HG02938 (cell line): ENCODE measurements around the gene KRT2.
"Not testable (repeated sequence)": the region's sequence is repeated elsewhere in the genome, so short reads cannot be mapped to it uniquely, and the experiment has no call there.

Experiments used
- ATAC-seq: cut with Tn5 transposase; IDR thresholded peaks from one replicate; pipeline ENCODE4 v1.9.1; 2021; ENCODE audit warnings: mild to moderate bottlenecking, moderate library complexity; ENCODE audit not compliant: unreplicated experiment

Gene KRT2

DNA sequence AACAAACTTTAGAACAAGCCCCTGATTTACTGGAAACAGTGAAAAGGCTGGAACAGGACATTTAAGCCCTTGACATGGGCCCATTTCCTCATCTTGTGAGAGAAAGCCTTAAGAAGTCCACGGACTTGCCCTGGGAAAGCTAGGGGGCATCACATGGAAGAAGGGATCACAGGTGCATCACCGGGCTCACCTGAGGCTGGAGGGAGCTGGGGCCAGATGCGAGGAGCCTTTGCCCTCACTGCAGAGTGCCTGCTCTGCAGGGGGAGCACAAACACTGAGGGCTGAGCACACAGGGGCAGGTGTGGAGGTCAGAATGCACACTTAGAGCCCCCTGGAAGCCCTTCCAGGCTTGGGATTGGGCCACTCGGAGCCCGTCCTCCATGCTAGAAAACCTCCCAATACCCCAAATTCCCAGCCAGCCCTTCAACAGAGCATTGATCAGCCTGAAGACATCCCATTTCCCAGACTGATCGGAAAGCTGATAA lies 33.4 kb upstream of the KRT2 start:
- ATAC-seq = no peak

DNA sequence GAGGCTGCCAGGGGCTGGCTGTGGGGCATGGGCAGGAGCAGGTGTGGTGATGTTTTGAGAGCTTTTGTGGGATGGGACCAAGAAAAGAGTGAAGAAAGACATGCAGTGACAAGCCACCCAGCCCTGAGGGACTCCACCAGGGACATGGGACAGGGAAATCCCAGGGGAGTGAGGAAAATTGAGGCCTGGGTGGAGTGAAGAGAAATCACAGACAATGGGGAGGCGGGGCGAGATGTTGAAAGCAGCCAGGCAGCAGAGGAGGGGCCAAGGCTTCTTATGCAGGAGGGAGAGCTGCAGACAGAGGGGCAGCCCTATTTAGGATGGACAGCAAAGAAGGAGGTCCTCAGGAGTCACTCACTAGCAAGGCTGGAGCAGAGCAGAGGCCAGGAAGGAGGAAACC lies 32.4 kb upstream of the KRT2 start:
- no peak for ATAC-seq

DNA sequence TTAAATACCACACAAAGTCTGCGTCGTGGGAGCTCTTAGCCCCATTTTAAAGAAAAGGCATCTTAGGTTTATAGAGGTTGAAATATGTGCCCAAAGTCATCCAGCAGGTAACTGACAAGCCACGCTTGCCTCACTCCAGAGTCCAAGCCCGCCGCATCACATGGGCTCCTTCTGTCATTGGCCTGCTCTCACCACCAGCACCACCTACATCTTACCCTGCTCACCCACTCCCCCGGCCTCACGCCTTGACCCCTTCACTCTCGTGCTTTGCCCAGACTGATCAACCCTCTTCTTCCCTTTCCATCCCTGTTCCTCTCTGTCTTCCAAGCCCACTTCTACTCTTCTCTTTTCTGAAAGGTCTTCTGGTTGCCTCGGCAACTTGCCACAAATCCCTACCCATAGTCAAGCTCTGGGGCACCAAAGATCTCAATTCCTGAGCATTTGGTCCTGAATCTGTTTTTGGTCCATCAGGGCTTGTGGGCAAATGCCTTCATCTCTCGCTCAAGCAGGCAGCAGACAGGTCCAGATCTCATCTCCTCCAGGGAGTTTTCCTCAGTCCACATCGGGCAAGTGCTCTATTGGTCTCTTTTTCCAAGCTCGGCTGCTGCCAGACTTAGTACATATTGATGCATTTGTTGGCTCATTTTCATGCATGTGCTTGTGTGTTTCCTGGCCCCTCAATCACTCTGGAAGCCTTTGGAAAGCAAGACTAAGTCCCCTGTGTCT lies 31.7 kb upstream of the KRT2 start:
- no peak for ATAC-seq

DNA sequence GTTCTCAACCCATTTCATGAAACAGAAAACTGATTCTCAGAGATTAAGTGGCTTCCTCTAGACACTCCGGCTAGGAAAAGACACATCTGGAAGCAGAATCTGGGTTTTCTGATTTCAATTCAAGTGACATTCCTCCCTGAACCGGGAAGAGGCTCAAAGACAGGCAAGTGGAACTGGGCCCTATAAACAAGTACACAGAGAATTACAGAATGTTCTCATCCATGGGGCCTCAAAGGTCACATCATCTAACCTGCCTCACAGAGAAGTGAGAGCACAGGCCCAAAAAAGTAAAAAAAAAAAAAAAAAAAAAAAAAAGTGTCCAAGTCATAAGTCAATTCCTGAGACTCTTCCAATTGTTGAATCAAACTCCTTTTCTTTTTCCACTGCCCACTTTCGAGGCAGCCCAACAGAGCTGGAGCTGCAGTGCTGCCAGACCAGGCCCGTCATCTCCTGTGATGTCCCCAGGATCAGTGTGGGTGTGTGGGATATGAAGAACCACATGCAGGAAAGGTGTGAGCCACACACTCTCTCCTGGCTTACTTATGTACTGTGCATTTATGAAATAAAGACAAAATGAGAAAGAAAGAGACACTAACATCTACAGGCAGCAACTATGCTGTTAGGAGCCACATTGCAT lies 31.0 kb upstream of the KRT2 start:
- ATAC-seq = no peak

DNA sequence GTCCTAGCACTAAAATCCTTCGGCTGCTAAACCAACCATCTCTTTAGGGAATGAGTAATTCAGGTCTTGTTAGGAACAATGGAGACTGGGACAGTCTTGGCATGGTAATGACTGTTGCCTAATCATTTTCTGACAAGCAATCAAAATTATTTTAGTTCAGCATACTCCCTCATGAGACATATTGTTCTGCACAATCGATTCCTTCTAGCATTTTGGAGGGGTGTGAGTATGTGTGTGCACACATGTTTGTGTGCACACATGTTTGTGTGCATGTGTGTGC lies 30.3 kb upstream of the KRT2 start:
- ATAC-seq = no peak

DNA sequence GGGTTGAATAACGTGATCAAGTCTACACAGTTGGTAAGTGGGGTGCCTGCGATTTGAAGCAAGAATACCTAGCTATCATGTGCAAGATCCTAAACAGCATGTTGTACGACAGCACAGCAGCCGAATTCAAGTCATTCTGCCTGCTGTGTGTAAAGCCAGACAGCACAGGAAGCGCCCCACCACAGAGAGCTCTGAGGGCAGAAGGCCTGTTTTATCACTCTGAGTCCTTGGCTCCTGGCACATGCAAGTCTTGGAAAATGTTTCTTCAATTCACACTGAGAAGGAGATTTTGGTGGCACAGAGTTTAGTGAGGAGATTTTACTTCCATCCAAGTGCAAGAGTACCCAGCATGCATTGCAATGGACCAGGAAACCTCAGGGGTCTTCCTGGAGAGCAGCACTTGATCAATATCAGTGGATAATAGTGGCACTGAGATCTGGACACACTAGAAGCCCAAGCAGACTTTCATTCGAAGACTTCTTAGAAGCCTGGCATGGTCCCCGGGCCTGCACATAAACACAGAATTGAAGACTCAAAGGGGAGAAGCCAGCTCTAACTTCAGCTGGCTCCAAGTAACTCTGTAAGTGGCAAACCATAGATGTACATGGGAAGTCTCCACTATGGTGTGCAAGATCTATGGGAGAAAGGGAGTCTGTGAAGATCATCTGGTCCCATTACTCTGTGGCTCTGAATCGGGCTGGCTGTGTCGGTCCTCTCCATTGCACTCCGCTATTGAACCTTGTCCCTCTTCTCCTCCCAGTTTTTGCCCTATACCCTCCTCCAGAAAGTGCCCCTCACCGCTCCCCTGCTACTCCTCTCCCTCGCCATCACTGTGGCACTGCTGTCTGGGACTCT lies 29.7 kb upstream of the KRT2 start:
- no peak for ATAC-seq

DNA sequence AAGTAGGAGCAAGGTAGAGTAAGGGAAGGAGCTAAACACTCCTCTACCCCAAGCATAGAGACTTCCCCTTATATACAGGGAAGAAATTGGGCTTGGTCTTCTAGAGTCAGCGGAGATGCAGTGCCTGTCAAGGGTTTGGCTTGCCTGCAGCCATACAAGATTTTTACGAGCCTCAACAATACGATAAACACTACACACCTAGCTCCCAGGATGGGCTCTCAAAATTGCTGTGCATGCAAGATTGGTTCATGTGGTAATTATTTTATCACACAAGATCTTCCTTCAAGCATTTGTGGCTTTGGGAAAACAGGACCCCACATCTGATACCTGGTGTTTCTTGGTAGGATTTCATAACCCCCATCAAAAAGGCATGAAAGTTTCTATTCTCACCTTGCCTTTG lies 28.4 kb upstream of the KRT2 start, which contains the start of gene KRT1:
Gene KRT1, minus strand, starts transcription at position 45 of the 400 bp plus-strand sequence. CDS start 59 bp downstream, outside the sequence.
- ATAC-seq = no peak

DNA sequence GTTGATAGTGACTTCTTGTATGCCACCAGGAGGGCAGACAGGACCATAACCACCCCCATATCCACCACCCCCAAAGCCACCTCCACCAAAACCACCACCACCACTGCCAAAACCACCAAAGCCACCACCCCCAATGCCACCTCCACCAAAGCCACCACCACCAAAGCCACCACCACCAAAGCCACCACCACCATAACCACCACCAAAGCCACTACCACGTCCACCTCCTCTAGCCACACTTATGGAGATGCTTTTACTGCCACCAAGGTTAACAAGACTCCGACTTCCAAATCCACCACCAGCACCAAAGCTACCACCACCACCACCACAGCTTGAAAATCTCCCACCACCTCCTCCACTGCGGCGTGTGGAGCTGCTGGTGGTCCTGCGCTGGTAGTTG lies 27.9 kb upstream of the KRT2 start:
- ATAC-seq = no peak

DNA sequence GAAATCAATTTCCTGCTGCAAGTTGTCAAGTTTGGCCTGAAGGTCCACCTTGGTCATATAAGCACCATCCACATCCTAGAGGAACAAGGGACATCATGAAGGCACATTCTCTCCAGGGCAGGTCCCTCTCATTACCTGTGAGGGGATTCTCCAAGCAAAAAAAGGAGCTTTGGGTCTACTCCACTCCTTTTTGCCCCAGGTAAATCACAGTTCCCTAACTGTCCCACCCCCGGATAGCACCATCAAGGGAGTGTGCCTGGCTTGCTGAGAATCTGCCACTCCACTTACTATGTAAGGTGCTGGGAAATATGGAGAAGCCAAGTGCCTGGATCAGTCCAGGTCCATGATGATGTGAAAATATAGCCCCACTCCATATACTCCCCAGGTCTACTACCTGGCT lies 25.7 kb upstream of the KRT2 start:
- no peak for ATAC-seq

DNA sequence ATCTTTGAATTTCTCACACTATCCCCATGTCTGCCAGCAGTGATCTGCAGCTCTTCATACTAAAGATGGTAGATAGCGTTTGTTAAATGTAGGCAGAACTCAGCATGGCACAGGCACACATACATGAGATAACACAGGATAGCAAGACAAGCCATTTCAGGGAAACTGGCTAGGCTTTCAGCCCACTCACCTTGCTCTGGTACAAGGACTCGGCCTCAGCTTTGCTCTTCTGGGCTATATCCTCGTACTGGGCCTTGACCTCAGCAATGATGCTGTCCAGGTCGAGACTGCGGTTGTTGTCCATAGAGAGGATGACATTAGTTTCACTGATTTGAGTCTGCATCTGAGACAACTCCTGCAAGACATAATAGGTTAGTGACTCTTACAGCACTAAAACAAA lies 25.1 kb upstream of the KRT2 start:
- ATAC-seq = no peak

DNA sequence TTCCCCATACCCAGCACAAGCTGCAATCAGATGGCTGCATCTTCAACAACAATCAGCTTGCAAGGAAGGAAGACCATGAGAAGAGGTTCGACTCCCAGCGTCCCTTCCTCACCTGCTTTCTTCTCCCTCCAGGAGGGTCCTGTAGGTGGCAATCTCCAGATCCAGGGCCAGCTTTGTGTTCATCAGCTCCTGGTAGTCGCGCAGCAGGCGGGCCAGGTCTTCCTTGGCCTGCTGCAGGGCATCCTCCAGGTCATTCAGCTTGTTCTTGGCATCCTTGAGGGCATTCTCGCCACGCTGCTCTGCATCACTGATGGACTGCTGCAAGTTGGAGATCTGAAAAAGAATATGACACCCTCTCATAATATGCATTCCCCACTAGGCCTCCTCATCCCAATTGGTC lies 24.2 kb upstream of the KRT2 start:
- no peak for ATAC-seq

DNA sequence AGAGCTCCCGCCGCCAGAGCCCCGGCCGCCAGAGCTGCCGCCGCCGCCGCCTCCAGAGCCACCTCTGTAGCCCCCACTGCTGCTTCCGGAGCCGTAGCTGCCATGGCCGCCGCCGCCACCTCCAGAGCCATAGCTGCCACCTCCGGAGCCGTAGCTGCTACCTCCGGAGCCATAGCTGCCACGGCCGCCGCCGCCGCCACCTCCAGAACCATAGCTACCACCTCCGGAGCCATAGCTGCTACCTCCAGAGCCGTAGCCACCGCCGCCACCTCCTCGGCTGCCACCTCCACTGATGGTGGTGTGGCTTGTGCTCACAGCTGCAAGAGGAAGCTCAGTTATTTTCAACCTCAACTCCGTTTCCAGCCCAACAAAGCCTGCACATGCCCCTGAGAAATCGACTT lies 23.3 kb upstream of the KRT2 start:
- ATAC-seq = no peak

DNA sequence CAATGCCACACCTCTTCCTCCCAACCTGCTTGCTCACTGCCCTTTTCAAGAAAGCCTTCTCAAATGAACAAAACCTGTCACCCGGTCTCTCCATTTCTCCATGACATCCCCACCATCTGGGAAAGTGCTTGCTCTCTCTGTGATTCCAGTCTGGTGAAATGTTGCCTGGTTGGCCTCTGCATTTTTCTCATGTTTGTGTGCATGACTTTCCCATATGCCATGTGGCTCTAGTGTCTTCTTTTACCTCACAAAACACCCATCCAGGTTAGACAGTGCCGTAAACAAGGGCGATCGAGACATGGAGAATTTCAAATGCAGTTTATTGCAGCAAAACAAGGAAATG lies 22.4 kb upstream of the KRT2 start:
- ATAC-seq = no peak

DNA sequence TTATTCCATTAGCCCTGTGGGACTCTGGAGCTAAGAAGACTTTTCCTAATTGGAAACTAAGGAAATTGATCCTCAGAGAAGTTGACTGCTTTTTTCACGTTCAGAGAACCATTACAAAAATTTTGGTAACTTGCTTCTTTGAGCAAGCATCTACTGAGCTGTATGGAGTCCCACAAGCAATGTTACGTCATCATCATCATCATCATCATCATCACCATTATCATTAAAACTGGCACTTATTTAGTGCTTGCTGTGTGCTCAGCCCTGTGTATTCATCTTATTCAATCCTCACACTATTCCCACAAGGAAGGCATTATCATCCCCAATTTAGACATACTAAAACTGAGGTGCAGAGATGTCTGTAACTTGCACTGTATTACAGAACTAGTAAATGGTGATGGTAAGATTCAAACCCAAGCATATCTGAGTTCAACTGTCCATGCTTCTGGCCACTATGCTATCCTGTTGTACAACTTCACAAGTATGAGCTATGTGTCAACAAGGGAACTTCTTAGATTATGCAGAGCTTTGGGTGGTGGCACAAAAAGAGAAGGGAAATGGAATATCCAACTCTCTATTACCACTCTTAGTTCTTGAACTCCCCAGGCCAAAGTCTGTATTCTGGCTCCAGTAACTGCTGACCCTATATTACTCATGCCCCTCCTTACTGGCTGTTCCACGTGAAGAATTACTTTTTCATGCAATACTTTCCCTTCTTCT lies 21.9 kb upstream of the KRT2 start:
- no peak for ATAC-seq

DNA sequence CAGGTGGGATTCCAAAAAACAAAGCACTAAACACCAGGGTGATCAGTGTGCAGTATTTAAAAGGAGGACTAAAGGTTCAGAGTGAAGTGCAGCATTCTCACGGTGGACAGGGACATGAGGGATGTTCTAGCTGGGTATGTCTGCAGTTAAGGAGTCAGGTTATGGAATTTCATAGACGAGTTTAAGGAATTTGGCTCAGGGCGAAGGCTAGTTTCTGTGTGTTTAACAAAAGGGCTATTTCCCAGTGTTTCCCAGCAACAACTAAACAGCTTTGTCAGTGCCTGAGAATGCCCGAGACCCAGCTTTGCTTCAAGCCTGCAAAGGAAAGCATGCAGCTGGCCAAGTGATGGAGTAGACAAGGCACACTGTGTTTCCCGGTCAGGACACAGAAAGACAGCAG lies 21.2 kb upstream of the KRT2 start:
- ATAC-seq = no peak

DNA sequence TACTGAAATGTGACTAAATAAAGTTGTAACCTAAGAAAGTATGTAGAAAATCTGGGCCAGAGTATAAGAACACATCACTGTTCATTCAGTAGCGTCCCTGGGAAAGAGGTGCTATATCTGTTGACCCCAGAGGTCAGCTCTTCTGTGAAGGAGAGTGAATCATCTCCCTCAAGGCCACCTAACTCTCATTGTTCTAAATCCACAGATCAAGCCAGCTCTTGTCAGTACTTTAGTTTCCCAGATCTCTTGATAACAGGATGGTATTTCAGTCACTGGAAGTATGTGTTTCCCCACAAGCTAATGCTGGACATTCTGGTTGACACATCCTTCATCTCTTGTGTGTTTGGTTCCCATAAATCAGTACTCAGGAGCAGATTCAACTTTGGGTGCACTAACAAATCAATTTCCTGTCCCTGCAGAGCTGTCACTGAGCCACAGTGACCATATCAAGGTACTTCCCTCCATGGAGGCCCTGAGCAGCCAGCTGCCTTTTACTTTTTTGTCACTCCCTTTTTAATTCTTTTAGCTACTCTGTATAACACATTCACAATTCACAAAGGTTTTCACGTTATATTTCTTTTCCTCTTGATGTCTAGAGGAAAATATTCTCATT lies 20.4 kb upstream of the KRT2 start:
- no peak for ATAC-seq

DNA sequence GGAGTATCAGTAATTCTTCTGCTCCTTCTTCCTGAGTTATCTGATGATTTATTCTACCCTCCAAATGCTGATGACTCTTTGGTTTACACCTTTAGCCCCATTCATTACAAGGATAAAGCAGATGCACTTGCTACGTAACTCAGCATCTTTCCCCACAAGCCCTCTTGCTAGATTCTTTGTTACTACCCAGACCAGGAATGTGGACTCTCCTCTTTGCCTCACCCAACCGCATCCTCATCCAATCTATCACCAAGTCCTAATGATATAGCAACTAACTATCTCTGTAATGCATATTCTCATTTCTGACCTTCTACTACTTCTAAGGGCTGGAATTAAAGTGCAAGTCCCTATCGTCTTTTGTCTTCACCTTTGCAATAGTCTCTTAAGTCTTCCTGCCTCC lies 18.9 kb upstream of the KRT2 start:
- ATAC-seq = no peak

DNA sequence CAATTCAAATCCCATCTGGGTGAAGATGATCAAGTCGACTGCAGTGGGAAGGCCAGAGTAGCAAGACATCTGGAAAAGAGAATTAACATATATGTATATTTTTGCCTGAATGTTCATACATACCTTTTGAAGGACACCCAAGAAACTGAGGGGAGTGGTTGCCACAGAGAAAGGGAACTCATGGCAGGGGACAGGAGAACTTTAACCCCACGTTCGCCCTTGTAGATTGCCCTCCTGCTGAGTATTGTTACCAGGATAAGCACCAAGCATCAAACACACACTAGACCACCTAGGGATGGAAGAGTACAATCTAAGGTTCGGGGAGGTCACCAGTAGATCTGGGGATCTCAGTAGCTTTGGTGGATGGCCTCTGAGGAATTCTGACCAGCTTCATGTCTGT lies 18.5 kb upstream of the KRT2 start:
- no peak for ATAC-seq

DNA sequence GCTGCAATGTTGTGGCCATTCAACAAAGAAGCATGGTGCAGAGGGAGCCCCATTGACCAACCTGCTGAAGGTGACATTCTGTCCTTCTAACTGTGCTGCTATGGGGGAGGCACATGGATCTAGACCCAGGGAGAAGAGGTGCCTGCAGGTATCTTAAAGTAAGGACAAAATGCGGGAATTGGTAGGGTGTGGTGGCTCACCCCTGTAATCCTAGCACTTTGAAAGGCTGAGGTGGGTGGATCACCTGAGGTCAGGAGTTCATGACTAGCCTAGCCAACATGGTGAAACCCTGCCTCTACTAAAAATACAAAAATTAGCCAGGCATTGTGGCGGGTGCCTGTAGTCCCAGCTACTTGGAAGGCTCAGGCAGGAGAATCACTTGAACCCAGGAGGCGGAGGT lies 17.9 kb upstream of the KRT2 start:
- not testable (repeated sequence) for ATAC-seq

DNA sequence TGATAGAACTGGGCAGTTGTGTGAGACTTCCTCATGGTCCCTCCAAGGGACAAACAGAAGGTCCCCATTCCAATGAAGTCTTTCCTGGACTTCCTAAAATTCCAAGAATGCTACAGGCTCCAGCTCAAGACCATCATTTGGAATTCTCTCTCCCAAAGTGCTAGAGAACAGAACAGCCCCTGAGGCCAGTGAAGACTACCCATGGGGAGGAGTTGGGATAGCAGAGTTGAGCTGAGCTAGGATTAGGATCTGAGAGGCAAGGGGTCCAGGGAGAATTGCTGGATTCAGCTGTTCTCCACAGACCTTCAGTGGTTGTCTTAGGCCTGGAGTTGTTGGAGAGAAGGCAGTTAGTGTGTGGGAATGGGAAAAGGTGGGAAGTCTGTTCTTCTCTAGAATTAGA lies 17.4 kb upstream of the KRT2 start:
- ATAC-seq = no peak

DNA sequence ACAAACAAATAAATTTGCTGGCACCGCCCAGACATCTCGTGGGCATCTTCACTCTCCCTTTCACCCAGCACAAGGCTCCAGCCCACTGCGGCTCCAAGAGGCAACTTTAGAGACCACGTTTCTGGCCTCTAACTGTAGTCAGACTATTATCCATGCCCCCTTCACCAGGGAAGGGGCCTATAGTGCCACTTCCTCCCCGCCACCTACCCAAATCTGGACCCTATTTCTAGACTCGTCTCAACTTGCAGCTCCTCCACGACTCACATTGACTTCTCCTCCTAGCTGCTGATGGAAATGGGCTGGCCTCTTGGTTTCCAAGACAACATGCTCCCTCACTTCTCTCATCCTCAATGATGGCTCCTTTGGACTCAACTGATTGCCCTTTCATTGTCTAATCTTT lies 15.9 kb upstream of the KRT2 start:
- no peak for ATAC-seq
